GM18502 (cell line): ENCODE measurements around the gene FOXS1.
"Not testable (repeated sequence)": the region's sequence is repeated elsewhere in the genome, so short reads cannot be mapped to it uniquely, and the experiment has no call there.

Experiments used
- ATAC-seq: cut with Tn5 transposase; IDR thresholded peaks from one replicate; pipeline ENCODE4 v1.9.1; 2021; ENCODE audit warnings: mild to moderate bottlenecking; ENCODE audit not compliant: unreplicated experiment, poor library complexity

The FOXS1 gene

GRCh38 chr20:31840906-31841816 lies 4.2 kb downstream of the FOXS1 start:
- no peak for ATAC-seq

- no peak for ATAC-seq
These were observed 5.5 kb downstream of the FOXS1 start for GRCh38 chr20:31839782-31840487.

- ATAC-seq, result no peak
These were observed 6.6 kb downstream of the FOXS1 start for GRCh38 chr20:31838646-31839292.

- ATAC-seq, result no peak
These were observed 7.5 kb downstream of the FOXS1 start for GRCh38 chr20:31837896-31838397.

- ATAC-seq, result no peak
These were observed 8.4 kb downstream of the FOXS1 start for GRCh38 chr20:31836853-31837608.

GRCh38 chr20:31835977-31836852 lies 9.2 kb downstream of the FOXS1 start:
- peak; percentile 73 for ATAC-seq

GRCh38 chr20:31835554-31835953 lies 9.8 kb downstream of the FOXS1 start:
- peak; percentile 17 for ATAC-seq

GRCh38 chr20:31833931-31834521 lies 11.4 kb downstream of the FOXS1 start:
- no peak for ATAC-seq

- no peak for ATAC-seq
These were observed 12.1 kb downstream of the FOXS1 start for GRCh38 chr20:31833130-31833930.

- no peak for ATAC-seq
These were observed 13.6 kb downstream of the FOXS1 start for GRCh38 chr20:31831771-31832306.

GRCh38 chr20:31831211-31831610 lies 14.2 kb downstream of the FOXS1 start:
- ATAC-seq, result no peak

- ATAC-seq, result no peak
These were observed 14.9 kb downstream of the FOXS1 start for GRCh38 chr20:31830406-31830981.

- no peak for ATAC-seq
These were observed 15.7 kb downstream of the FOXS1 start for GRCh38 chr20:31829731-31830130.

GRCh38 chr20:31828016-31828415 lies 17.4 kb downstream of the FOXS1 start:
- ATAC-seq, result not testable (repeated sequence)

GRCh38 chr20:31827059-31827458 lies 18.3 kb downstream of the FOXS1 start:
- no peak for ATAC-seq

GRCh38 chr20:31826074-31826473 lies 19.3 kb downstream of the FOXS1 start:
- no peak for ATAC-seq

- no peak for ATAC-seq
These were observed 20.7 kb downstream of the FOXS1 start for GRCh38 chr20:31824554-31825313.
